GM19395 (cell line): ENCODE data around the gene FRY.

Experiments
- ATAC-seq: cut with Tn5 transposase; IDR thresholded peaks from one replicate; pipeline ENCODE4 v1.9.1; 2021; ENCODE audit warnings: mild to moderate bottlenecking, moderate library complexity; ENCODE audit not compliant: unreplicated experiment

The FRY gene

DNA sequence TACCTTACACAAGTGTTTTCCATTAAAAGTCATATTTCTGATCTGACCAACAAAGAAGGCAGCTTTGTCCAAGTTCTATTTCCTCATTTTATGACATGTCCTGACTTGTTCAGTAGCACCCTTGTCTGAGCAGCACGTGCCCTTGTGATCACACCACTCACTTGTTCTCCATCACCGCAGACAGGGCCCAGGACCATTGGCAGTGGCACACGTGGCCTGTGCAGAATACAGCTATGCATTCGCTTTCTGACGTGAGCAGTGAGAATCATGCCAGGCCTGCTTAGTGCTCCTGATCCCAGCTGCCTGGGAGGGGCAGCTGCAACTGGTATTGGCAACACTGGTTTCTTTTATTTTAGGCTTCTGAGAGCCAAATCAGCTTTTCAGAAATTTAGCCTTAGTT lies 134.2 kb downstream of the FRY start:
- ATAC-seq: no peak

GRCh38 chr13:32168131-32168530 lies 136.6 kb downstream of the FRY start:
- ATAC-seq: no peak

- ATAC-seq: no peak
Observed at GRCh38 chr13:32170841-32171240, 139.3 kb downstream of the FRY start.

- ATAC-seq: no peak
Observed at GRCh38 chr13:32173881-32174280, 142.3 kb downstream of the FRY start.

DNA sequence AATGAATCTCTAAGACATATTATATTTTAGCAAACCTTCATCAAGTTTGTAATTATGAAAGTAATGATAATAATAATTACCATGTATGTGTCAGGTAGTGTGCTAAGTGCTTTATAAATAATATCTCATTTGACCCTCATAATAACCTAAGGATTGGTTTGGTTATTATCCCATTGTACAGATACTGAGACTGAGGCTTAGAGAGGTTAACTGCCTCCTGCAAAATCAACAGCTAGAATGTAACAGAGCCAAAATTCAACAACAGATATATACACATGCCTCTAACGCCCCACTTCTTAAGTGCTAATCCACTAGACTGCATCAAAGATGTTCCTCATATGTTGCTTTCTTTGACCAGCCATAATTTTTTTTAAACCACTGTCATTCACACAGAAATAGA lies 142.8 kb downstream of the FRY start:
- ATAC-seq: no peak

DNA sequence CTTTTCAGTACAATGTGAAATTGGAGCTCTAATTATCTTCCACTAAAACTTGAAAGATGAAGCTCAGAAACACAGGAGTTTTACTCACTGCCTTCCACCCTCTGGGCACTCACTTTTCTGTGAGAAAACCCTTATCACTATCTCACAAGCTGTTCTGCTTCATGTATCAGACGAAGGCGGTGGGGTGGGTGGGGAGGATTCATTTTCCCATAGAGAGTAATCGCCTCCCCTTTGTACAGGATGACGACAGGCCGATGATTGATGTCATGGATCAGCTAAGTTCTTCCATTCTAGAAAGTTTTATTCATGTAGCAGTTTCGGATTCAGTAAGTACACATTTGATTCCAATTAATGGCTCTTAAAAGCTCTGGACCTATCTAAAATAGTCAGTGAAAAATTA lies 143.7 kb downstream of the FRY start:
- no peak for ATAC-seq

GRCh38 chr13:32175943-32176342 lies 144.4 kb downstream of the FRY start:
- ATAC-seq: no peak

DNA sequence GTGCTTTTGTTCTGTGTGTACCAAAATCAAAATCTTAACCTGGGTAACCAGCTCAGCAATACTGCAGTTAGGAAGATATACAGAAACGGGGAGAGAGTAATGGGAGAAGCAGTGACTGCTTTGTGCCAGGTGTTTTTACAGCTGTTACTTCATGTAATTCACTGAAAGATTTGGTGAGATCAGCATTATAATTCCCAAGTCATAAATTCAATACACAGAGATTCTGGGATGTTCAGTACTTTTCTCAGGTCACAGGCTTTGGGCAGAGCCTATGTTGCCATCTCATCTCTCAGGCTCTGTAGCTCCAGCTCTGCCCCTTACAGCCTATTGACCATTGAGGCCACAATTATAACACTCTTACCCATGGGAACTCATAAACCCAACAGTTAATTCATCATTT lies 145.1 kb downstream of the FRY start:
- no peak for ATAC-seq

DNA sequence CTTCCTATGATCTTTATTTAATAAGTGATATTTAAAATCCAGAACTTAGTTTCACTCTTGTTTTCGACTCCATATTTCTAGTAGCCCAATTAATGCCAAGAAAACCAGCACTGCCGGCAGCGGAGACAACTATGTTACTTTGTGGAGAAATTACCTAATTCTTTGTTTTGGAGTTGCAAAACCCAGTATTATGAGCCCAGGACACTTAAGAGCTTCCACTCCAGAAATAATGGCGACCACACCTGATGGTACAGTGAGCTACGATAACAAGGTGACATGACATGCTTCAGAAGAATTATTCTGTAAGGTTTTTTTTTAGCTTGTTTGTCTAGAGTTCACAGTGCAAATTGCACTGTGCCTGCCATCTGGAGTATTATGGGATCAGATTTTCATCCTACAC lies 147.2 kb downstream of the FRY start:
- no peak for ATAC-seq

GRCh38 chr13:32179708-32180107 lies 148.1 kb downstream of the FRY start:
- no peak for ATAC-seq

DNA sequence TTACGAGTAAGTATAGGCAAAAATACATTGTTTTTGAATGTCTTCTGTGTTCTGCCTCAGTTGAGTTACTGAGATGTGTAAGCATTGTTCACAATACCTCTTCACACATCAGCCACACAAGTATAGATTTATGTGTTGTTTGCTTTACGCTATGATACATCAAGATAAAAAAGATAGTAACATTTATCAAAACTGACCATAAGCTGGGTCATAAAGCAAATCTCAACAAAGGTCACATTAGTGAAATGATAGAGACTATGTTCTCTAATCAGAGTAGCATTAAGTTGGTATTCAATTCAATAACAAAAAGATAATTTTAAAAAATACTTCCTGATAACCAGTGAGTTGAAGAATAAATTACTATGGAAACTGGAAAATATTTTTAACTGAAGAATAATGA lies 156.1 kb downstream of the FRY start:
- ATAC-seq: no peak

- no peak for ATAC-seq
Observed at GRCh38 chr13:32191452-32191998, 160.0 kb downstream of the FRY start.

DNA sequence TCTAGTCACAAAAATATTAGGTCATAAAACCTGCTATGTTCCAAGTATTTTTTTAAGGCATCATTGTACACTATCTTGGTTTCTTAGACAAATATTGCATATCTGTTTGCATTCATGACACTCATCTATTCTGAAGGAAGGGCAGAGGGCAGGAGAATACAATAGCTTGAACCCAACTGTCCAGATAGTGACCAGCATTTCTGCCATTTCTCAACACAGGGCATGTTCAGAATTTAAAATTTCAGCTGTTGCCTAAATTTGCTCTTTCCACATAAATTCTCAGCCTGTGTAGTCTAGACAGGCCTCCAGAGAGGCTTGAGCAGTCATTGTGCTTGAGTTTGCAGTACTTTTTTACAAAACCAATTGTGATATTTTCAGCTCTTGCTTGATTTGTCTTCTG lies 164.1 kb downstream of the FRY start:
- no peak for ATAC-seq

- no peak for ATAC-seq
Observed at GRCh38 chr13:32199168-32199567, 167.6 kb downstream of the FRY start.

GRCh38 chr13:32200741-32201140 lies 169.2 kb downstream of the FRY start:
- ATAC-seq: no peak

- no peak for ATAC-seq
Observed at GRCh38 chr13:32201809-32202208, 170.2 kb downstream of the FRY start.

- ATAC-seq: no peak
Observed at GRCh38 chr13:32202268-32202667, 170.7 kb downstream of the FRY start.

- no peak for ATAC-seq
Observed at GRCh38 chr13:32203221-32203620, 171.6 kb downstream of the FRY start.

GRCh38 chr13:32203736-32204135 lies 172.2 kb downstream of the FRY start:
- ATAC-seq: no peak

GRCh38 chr13:32205431-32206096 lies 174.0 kb downstream of the FRY start:
- ATAC-seq: no peak

DNA sequence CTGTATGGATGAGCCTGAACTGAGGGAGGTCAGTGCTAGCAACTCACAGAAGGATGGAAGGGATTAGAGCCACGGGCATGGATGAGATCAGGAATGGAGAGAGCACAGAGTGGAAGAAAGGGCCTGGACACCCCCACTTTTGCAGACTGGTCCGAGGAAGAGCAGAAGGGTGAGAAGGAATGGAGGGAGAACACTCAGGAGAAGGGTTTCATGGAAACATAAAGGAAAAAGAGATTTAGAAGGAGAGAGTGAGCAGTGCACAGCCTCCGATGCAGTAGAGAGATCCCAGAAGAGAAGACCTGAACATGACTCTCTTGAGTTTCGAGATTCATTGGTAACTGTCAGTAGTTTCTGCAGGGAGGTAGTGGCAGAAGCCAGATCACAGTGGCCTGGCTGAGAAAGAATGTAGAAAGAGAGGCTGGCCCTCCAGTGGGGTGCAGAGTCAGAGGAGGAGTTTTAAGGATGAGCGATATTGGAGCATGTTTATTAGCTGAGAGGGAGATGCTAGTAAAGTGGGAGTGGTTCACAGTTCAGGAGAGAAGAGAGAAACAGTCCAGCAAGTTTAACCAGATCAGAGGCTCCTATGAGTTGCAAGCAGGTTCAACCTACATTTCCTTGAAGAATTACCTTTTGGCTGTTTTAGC lies 174.6 kb downstream of the FRY start:
- ATAC-seq: no peak

- ATAC-seq: no peak
Observed at GRCh38 chr13:32208860-32209259, 177.3 kb downstream of the FRY start.

- no peak for ATAC-seq
Observed at GRCh38 chr13:32209652-32210051, 178.1 kb downstream of the FRY start.
